Measurements from ENCODE around the gene OPRM1.

OPRM1 gene

DNA sequence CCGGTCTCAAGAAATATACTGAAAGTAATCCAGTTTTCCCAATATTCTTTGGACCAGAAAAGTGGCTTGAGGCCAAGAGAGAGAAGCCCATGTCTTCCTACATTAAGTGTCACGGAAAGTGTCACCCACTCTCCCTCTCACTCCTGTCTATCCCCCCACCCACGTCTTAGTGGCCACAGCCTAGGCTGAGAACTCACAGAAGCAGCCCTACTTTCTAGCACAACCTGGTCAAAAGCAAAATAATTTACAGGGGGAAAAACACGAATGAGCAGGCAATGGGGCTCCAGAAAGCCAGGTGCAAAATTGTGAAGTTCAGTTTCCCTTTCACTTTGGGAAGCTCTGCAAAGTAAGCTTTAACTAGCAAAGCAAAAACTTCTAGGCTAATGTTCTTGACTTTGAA lies 118.0 kb downstream of the OPRM1 start:
- TF ChIP-seq, protein P1, sequence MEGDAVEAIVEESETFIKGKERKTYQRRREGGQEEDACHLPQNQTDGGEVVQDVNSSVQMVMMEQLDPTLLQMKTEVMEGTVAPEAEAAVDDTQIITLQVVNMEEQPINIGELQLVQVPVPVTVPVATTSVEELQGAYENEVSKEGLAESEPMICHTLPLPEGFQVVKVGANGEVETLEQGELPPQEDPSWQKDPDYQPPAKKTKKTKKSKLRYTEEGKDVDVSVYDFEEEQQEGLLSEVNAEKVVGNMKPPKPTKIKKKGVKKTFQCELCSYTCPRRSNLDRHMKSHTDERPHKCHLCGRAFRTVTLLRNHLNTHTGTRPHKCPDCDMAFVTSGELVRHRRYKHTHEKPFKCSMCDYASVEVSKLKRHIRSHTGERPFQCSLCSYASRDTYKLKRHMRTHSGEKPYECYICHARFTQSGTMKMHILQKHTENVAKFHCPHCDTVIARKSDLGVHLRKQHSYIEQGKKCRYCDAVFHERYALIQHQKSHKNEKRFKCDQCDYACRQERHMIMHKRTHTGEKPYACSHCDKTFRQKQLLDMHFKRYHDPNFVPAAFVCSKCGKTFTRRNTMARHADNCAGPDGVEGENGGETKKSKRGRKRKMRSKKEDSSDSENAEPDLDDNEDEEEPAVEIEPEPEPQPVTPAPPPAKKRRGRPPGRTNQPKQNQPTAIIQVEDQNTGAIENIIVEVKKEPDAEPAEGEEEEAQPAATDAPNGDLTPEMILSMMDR (IDR thresholded peaks at IDR 0.05; ENCODE audit: insufficient read depth, low read depth, low read length, missing control alignments) = no peak
- DNase-seq (ENCODE audit: low read depth) = peak; percentile 64
- H3K4me3 ChIP-seq (ENCODE audit: low read depth, low read length) = peak overlapping the region; percentile 43

DNA sequence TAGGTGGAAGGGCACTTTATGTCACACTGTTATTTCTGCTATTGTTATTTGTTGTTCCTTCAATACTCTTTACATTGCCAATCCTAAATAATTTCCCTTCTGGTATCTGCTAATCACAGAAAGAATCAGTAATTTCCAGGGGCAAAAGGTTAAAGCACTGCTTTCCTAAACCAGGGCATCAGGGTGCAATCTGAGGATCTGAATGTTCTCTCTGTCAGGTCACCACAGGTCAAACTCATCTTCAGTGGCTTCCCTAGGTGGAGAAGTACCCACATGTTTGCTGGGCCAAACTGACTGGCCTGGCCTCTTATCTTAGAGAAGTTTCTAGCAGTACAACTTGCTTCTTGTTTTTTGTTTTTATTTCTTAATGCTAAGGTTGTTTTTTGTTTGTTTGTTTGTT lies 118.7 kb downstream of the OPRM1 start:
- DNase-seq (ENCODE audit: low read depth) = no peak
- H3K4me3 ChIP-seq (ENCODE audit: low read depth, low read length) = peak overlapping the region; percentile 43
- TF ChIP-seq, protein P1 (IDR thresholded peaks at IDR 0.05; ENCODE audit: insufficient read depth, low read depth, low read length, missing control alignments) = no peak

DNA sequence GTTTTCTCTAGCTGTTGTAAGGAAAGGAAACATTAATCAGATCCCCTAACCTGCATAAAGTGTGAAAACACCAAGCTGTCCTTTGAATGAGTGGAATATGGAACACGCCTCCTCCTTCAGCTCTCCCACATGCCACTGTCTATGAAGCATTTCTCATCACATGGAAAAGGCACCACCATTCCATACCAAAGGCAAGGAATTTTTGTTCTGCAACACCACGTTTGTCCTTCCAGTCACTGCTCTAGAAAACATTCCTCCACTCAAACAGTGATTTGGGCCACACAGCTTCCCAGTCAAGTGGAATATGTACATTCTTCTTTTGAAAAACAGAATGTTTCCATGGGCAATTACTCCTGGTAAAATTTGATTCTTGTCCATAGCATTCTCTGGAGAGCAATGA lies 120.1 kb downstream of the OPRM1 start:
- H3K4me3 ChIP-seq (ENCODE audit: low read depth, low read length) = no peak overlapping the region
- DNase-seq (ENCODE audit: low read depth) = no peak
- TF ChIP-seq, protein P1 (IDR thresholded peaks at IDR 0.05; ENCODE audit: insufficient read depth, low read depth, low read length, missing control alignments) = no peak

DNA sequence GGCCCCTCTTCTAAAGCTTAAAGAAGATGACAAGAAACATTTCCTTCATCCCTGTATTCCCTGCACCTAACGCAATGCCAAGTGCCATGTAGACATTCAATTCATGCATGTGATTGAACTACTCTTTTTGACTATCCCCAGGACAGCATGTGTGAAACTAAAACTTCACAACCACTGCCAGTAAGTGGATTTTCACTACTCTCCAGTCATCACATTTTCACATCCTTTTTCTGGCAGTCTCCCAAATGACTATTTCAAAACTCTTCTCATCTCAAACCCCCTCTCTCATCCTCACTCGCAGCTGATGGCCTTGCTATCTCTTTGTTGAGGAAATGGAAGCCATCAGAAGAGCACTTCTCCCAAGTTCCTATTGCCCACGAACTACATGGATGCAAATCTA lies 122.6 kb downstream of the OPRM1 start:
- no peak overlapping the region for H3K4me3 ChIP-seq (ENCODE audit: low read depth, low read length)
- peak; percentile 82 for DNase-seq (ENCODE audit: low read depth)

DNA sequence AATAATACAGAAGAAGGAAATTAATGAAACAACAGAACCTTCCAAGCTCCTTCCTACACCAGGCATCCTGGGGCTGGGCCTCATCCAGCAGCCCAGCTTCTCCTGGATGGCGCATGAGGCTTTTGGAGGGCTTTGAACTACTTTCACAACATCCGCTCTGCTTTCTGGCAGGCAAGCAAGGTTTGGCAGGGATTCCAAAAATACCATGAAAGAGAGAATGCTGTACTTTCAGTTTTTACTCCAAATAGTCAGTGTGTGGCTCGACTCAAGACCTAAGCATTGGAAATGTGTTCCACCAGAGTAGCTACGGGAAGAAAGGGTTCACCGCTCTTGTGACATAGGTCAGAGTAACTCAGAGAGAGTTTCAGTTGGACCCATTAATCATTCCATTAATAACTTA lies 125.4 kb downstream of the OPRM1 start:
- TF ChIP-seq, protein P1 (IDR thresholded peaks at IDR 0.05; ENCODE audit: insufficient read depth, low read depth, low read length, missing control alignments) = no peak
- H3K4me3 ChIP-seq (ENCODE audit: low read depth, low read length) = no peak overlapping the region
- peak; percentile 21 for DNase-seq (ENCODE audit: low read depth)

More for the DNA sequence above, 122.6 kb downstream of the OPRM1 start:
- TF ChIP-seq, protein P1 (IDR thresholded peaks at IDR 0.05; ENCODE audit: insufficient read depth, low read depth, low read length, missing control alignments) = no peak

DNA sequence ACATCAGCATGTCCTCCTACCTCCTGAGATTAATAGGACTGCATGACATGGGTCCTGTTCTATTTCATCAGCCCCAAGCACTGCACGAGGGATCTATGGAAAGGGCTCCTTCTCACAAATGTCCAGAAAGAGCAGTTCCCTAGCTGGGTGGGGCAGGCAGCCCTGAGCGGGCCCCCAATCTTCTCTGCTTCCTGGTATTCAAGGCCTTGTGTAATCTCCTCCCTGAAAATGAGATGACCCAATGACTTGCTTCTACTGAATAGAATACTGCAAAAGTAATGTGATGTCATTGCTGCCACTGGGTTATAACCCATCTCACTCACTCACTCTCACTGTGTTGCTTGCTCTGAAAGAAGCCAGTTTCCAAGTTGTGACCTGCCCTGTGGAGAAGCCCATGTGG lies 126.4 kb downstream of the OPRM1 start:
- H3K4me3 ChIP-seq (ENCODE audit: low read depth, low read length) = no peak overlapping the region
- DNase-seq (ENCODE audit: low read depth) = no peak
- TF ChIP-seq, protein P1 (IDR thresholded peaks at IDR 0.05; ENCODE audit: insufficient read depth, low read depth, low read length, missing control alignments) = no peak

DNA sequence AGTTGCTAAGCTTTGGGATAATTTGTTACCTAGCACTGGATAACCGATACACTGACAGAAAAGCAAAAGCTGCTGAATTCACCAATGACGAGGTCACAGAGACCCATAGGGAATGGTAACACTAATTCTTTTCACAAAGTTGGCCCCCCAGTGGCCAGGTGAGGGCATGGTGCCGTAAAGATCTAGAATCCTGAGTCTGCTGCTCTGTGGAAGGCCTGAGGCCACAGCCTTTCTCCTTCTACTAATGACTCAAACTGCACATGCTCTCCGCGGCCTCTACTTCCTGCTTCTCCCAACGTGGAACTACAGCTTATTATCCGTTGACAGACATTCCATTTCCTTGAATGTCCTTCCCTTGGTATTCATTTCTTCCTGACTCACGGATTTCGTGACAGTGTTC lies 127.1 kb downstream of the OPRM1 start:
- DNase-seq (ENCODE audit: low read depth) = no peak
- no peak overlapping the region for H3K4me3 ChIP-seq (ENCODE audit: low read depth, low read length)
- TF ChIP-seq, protein P1 (IDR thresholded peaks at IDR 0.05; ENCODE audit: insufficient read depth, low read depth, low read length, missing control alignments) = peak; percentile 13
